PC-3 (cell line): ENCODE measurements around the gene RAD23A. TPM values are rescaled to one million over a fixed set of nuclear protein-coding genes. Genes with fewer than 3 reads are reported as not detected.

Experiments
- ATAC-seq: fragments of 200-7000 bp; cut with Tn5 transposase; 2 replicates; pipeline ENCODE4 v1.9.1; 2020; ENCODE audit warnings: mild to moderate bottlenecking, moderate library complexity
- BruUV-seq: library from RNA; stranded (reverse); fragments of 400-500 nt; replicated peaks from 2 replicates; lab custom pipeline; 2021; lab: Mats Ljungman, UMichigan
- CTCF ChIA-PET: fragments of 300-600 bp; sonication (Branson Sonifier 250); formaldehyde crosslinking; loops from one replicate; lab custom pipeline; 2022; ENCODE audit warnings: antibody characterized with exemption; lab: Charles Lee
- POLR2A ChIA-PET: fragments of 300-600 bp; sonication (Branson Sonifier 250); formaldehyde crosslinking; loops from one replicate; lab custom pipeline; 2022; ENCODE audit warnings: antibody characterized with exemption; ENCODE audit not compliant: unreplicated experiment; lab: Charles Lee
- DNase-seq: peaks from one replicate; pipeline ENCODE4 v3.0.0-alpha.2; 2015
- H2AFZ ChIP-seq: fragments of 300-600 bp; sonication (generic); 2 replicates; pipeline ENCODE4 v1.6.0; 2016; ENCODE audit warnings: antibody characterized with exemption, low read length
- H3F3A ChIP-seq: fragments of 300-600 bp; sonication (generic); one replicate; pipeline ENCODE4 v1.6.0; 2017; ENCODE audit warnings: antibody characterized with exemption, low read length, control low read depth, mild to moderate bottlenecking; ENCODE audit not compliant: unreplicated experiment
- H3K27ac ChIP-seq: fragments of 300-600 bp; sonication (generic); 2 replicates; pipeline ENCODE4 v1.5.1; 2016; ENCODE audit warnings: mild to moderate bottlenecking, low read length
- H3K27me3 ChIP-seq: fragments of 300-600 bp; sonication (generic); 2 replicates; pipeline ENCODE4 v1.6.1; 2016; ENCODE audit warnings: low read length, mixed read lengths
- H3K36me3 ChIP-seq: fragments of 300-600 bp; sonication (generic); 2 replicates; pipeline ENCODE4 v1.6.1; 2016; ENCODE audit warnings: low read depth, mixed run types, low read length, mixed read lengths
- H3K4me1 ChIP-seq: fragments of 300-600 bp; sonication (generic); 2 replicates; pipeline ENCODE4 v1.5.1; 2016; ENCODE audit warnings: low read length; ENCODE audit not compliant: insufficient read depth
- H3K4me2 ChIP-seq: fragments of 300-600 bp; sonication (generic); 2 replicates; pipeline ENCODE4 v1.6.0; 2016; ENCODE audit warnings: low read length
- H3K4me3 ChIP-seq: fragments of 300-600 bp; sonication (generic); 2 replicates; pipeline ENCODE4 v1.5.1; 2016; ENCODE audit warnings: mild to moderate bottlenecking, low read length, mixed read lengths
- H3K79me2 ChIP-seq: fragments of 300-600 bp; sonication (generic); 2 replicates; pipeline ENCODE4 v1.6.1; 2017; ENCODE audit warnings: low read length, mixed read lengths
- H3K9ac ChIP-seq: fragments of 300-600 bp; sonication (generic); 2 replicates; pipeline ENCODE4 v1.6.0; 2016; ENCODE audit warnings: mild to moderate bottlenecking, low read length
- H3K9me2 ChIP-seq: fragments of 300-600 bp; sonication (generic); replicated peaks from 2 replicates; pipeline ENCODE4 v1.6.1; 2016; ENCODE audit warnings: mixed run types, low read length, mixed read lengths
- H3K9me3 ChIP-seq: fragments of 300-600 bp; sonication (generic); 2 replicates; pipeline ENCODE4 v1.6.1; 2016; ENCODE audit warnings: low read length, mixed read lengths
- H4K20me1 ChIP-seq: fragments of 300-600 bp; sonication (generic); 2 replicates; pipeline ENCODE4 v1.6.1; 2016; ENCODE audit warnings: low read length, mixed read lengths
- CTCF ChIP-seq: fragments of 300-600 bp; sonication (generic); conservative IDR thresholded peaks from 2 replicates; pipeline ENCODE4 v1.5.1; 2017; ENCODE audit warnings: antibody characterized with exemption, low read depth, mild to moderate bottlenecking, low read length
- EZH2 ChIP-seq: fragments of 300-600 bp; sonication (generic); IDR thresholded peaks from one replicate; pipeline ENCODE4 v1.6.1; 2017; ENCODE audit warnings: antibody characterized with exemption, mild to moderate bottlenecking, low read length; ENCODE audit not compliant: unreplicated experiment
- EZH2phosphoT487 ChIP-seq: fragments of 300-600 bp; sonication (generic); IDR thresholded peaks from 2 replicates; pipeline ENCODE4 v1.6.1; 2018; ENCODE audit warnings: mild to moderate bottlenecking, antibody characterized with exemption, low read length, borderline replicate concordance
- intact Hi-C: fragments of 100-400 bp; cut with micrococcal nuclease; formaldehyde crosslinking; loops from 2 replicates; pipeline ENCODE4 v1.9.0; 2023
- total RNA-seq: library from RNA; depleted of rRNA; stranded (reverse); fragments of >200 nt; gene quantifications from 2 replicates; pipeline ENCODE4 v1.2.3, GENCODE V29; 2014

The RAD23A gene
- total RNA-seq, 1 experiment from 2014 or later, result 418 TPM

DNA sequence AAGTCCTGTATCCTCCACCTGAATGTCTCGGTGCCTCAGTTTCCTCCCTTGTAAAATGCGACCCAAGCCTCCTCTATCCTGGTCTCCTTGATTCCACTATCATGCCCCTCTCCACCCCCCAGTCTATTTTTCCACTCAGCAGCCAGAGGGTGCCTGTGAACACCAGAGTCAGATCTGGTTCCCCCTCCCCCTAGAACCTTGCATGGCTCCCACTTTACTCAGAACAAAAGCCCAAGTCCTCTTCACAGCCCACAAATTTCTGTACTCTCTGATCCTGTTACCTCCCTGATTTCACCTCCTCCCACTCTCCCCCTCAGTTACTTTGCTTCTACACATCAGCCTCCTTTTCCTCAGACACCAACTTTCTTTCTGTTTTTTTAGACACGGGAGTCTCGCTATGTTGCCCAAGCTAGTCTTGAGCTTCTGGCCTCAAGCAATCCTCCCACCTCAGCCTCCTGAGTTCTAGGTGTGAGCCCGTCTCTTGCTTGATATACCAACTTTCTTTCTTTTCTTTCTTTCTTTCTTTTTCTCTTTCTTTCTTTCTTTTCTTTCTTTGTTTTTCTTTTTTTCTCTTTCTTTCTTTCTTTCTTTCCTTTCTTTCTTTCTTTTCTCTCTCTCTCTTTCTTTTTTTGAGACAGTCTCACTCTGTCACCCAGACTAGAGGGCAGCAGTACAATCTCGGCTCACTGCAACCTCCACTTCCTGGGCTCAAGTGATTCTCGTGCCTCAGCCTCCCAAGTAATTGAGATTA is 24.6 kb downstream of the RAD23A start:
- no peaks in the 10 kb centered on the region for H3F3A ChIP-seq
- H3K9me3 ChIP-seq, result no peaks in the 10 kb centered on the region
- H3K9me2 ChIP-seq, result no peaks in the 10 kb centered on the region
- no peak overlapping the region for H3K4me2 ChIP-seq
- no peak overlapping the region for H2AFZ ChIP-seq
- TF ChIP-seq CTCF (no peak), EZH2 (no peak), EZH2phosphoT487 (no peak)
- ChIA-PET POLR2A (no interaction called here), CTCF (no interaction called here)
- H3K36me3 ChIP-seq, result no peaks in the 10 kb centered on the region
- ATAC-seq (no peak), DNase-seq (no peak)
- no peaks in the 10 kb centered on the region for H3K27me3 ChIP-seq
- no peaks in the 10 kb centered on the region; the same call in 1 of the 2 replicates for H3K4me1 ChIP-seq
- H3K79me2 ChIP-seq, result no peaks in the 10 kb centered on the region
- no peaks in the 10 kb centered on the region for H4K20me1 ChIP-seq
- no peak overlapping the region for H3K27ac ChIP-seq
- intact Hi-C loops, result no loop called here
- no peak overlapping the region for H3K4me3 ChIP-seq
- no peak overlapping the region for H3K9ac ChIP-seq
- BruUV-seq, result no TSS peak

DNA sequence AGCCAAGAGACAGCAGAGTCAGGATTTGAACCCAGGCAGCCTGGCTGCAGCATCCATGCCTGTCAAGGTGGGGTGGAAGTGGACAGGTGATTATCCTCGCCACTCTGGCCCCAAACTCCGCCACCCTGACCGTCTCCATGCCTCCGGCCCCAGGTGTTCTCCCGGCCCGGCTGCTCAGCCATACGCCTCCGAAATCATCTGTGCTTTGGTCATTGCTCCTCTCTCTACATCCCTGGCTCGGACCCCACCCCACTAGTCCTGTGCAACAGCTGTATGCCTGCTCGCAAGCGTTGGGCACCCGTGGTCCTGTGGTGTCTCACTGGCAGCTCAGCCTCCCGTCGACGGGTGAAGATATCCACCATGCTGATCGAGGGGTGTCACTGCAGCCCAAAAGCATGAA is 27.6 kb downstream of the RAD23A start:
- ChIA-PET CTCF (no interaction called here), POLR2A (no interaction called here)
- Histone ChIP-seq H4K20me1 (no peaks in the 10 kb centered on the region), H2AFZ (no peak overlapping the region), H3K27ac (no peak overlapping the region), H3K36me3 (no peaks in the 10 kb centered on the region), H3K4me3 (no peak overlapping the region), H3K9me3 (no peaks in the 10 kb centered on the region), H3K9ac (no peak overlapping the region), H3F3A (no peaks in the 10 kb centered on the region), H3K79me2 (no peaks in the 10 kb centered on the region), H3K4me2 (no peak overlapping the region), H3K4me1 (no peaks in the 10 kb centered on the region), H3K9me2 (no peaks in the 10 kb centered on the region), H3K27me3 (no peaks in the 10 kb centered on the region)
- TF ChIP-seq EZH2 (no peak), EZH2phosphoT487 (no peak), CTCF (no peak)
- intact Hi-C loops, result no loop called here
- DNase-seq (no peak), ATAC-seq (no peak)
- BruUV-seq, result no TSS peak
